Stimulated activated CD8-positive, alpha-beta memory T cell treated with anti-CD3 and anti-CD28 coated beads, Interleukin-7, amount 100 ng/mL, for 1 hour (primary cell): ENCODE measurements around the gene CD300A.

Source experiments
- DNase-seq, 2 donors: peaks; one replicate each; pipeline ENCODE4 v3.0.0-alpha.2; 2020; ENCODE audit warnings: low read depth in 2 of 2

Gene CD300A

GRCh38 chr17:74454197-74455024 lies 12.0 kb upstream of the CD300A start:
- DNase-seq, result no peak

GRCh38 chr17:74455025-74455545 lies 11.3 kb upstream of the CD300A start:
- no peak for DNase-seq

GRCh38 chr17:74455821-74456220 lies 10.6 kb upstream of the CD300A start:
- no peak for DNase-seq

- DNase-seq, result peak; percentile 38 to 51
Observed at GRCh38 chr17:74457146-74457819, 9.2 kb upstream of the CD300A start.

GRCh38 chr17:74457820-74458166 lies 8.6 kb upstream of the CD300A start:
- no peak for DNase-seq

- no peak for DNase-seq
Observed at GRCh38 chr17:74458835-74459234, 7.6 kb upstream of the CD300A start.

GRCh38 chr17:74459622-74460021 lies 6.8 kb upstream of the CD300A start:
- DNase-seq, result no peak

GRCh38 chr17:74460241-74460640 lies 6.2 kb upstream of the CD300A start:
- DNase-seq, result no peak

GRCh38 chr17:74460996-74461395 lies 5.4 kb upstream of the CD300A start:
- DNase-seq, result no peak

GRCh38 chr17:74461611-74462010 lies 4.8 kb upstream of the CD300A start:
- no peak for DNase-seq

GRCh38 chr17:74464730-74465377 lies 1.6 kb upstream of the CD300A start:
- DNase-seq, result no peak

GRCh38 chr17:74465378-74466110 lies 890 bp upstream of the CD300A start:
- DNase-seq, result no peak

- DNase-seq, result no peak
Observed at GRCh38 chr17:74466828-74467184, 372 bp downstream of the CD300A start.

- DNase-seq, result no peak
Observed at GRCh38 chr17:74467221-74467951, 952 bp downstream of the CD300A start.

- DNase-seq, result no peak
Observed at GRCh38 chr17:74471341-74471740, 4.9 kb downstream of the CD300A start.

GRCh38 chr17:74472890-74473289 lies 6.5 kb downstream of the CD300A start:
- DNase-seq, result no peak

- DNase-seq, result no peak
Observed at GRCh38 chr17:74473294-74473693, 6.9 kb downstream of the CD300A start.

GRCh38 chr17:74474043-74474792 lies 7.8 kb downstream of the CD300A start:
- DNase-seq, result no peak

GRCh38 chr17:74475189-74475588 lies 8.8 kb downstream of the CD300A start:
- DNase-seq, result no peak

GRCh38 chr17:74477411-74477810 lies 11.0 kb downstream of the CD300A start:
- no peak for DNase-seq
